HG03342 (cell line): ENCODE data around the gene RHBDF2.

Experiments used
- ATAC-seq: cut with Tn5 transposase; IDR thresholded peaks from one replicate; pipeline ENCODE4 v1.9.1; 2021; ENCODE audit warnings: mild to moderate bottlenecking, moderate library complexity; ENCODE audit not compliant: unreplicated experiment

RHBDF2 gene

DNA sequence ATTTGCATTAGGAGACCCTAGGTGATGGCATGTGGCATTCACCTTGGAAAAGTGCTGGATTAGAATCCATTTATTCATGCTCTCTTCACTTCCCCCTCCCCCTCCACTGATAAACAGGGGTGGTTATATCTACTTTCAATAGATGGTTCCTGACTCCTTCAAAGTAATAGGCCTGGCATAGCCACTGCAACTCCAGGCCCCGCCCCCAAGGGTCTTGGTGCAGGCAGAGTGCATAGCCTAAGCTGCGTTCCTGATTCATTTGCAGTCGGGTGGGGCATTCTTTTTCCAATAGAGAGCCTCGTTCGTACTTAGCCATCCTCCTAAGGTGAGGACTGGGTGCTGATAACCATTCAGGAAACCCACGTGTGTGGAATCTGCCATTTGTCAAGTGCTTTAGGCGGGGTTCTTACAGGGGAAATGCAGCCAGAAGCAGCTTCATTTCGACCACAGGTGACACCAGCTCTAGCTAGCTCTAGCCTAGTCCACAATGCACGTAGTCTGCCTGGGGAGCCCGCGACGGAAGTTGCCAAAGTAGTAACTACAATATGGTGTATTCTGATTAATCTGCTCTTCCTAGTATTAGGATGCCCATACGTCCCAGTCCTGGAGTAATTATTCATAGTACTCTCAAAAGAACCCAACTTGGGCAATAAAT lies 59.4 kb downstream of the RHBDF2 start:
- no peak for ATAC-seq

DNA sequence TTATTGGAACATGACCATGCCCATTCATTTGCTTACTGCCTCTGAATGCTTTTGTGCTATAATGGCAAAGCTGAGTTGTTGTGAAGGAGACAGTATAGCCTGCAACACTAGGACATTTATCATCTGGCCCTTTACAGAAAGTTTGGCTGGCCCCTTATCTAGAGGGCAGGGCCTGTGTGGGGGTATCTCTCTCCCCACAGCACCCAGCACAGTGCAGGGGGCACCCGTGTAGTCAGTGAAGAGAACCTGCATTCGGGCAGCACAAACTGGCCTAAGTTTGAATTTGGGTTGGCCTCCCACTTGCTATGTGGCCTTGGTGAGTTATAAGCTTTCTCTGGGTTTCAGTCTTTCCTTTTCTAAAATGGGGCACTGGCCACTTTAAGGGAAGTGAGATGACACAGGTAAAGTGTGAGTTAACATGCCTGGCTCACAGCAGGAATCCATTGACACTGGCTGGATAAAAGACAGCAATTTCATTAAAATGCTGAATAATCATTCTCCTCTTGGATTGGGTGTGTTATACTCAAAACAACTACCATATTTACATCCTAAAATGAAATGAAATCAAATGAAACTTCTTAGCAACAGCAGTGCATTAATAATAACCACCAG lies 60.4 kb downstream of the RHBDF2 start:
- no peak for ATAC-seq

DNA sequence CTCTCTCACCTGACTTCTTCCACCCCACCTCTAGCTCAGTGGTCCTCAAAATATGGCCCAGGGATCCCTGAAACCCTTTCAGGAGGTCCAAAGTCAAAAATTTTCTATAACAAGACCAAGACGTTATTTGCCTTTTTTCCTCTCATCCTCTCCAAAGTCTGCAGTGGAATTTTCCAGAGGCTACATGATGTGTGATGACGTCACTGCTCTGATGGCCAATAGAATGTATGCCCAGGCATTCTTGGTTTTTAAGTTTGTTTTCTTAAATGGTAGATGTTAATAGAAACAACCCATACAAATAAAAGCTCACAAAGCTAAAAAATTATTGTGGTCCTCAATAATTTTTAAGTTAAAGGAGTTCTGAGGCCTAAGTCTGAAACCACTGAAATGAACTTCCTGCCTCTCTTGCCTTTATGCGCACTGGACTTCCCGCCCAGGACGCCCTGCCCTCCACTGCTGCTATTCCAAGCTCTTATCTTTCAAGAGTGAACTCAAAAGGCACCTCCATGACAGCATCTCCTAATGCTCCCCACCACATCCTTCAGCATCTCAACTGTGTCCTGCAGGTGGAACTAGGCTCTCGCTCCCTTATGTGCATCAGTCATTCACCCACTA lies 61.8 kb downstream of the RHBDF2 start:
- ATAC-seq: no peak

DNA sequence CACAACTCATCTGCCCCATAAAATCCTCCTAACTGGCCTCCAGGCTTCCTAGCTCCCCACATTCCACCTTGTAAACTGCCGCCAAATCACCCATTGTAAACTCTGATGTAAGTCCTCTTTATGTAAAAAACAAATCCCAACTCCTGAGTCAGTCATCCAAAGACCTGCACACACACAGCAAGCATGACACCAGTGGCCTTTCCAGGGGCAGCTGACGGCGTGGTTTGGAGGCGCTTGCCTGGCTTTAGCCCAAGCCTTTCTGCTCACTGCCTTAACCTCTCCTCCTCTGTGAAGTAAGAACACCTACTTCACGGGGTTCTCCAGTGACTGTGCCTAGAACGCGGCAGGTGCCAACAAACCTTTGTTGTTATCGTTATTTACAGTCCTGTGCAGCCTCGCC lies 62.3 kb downstream of the RHBDF2 start:
- no peak for ATAC-seq

DNA sequence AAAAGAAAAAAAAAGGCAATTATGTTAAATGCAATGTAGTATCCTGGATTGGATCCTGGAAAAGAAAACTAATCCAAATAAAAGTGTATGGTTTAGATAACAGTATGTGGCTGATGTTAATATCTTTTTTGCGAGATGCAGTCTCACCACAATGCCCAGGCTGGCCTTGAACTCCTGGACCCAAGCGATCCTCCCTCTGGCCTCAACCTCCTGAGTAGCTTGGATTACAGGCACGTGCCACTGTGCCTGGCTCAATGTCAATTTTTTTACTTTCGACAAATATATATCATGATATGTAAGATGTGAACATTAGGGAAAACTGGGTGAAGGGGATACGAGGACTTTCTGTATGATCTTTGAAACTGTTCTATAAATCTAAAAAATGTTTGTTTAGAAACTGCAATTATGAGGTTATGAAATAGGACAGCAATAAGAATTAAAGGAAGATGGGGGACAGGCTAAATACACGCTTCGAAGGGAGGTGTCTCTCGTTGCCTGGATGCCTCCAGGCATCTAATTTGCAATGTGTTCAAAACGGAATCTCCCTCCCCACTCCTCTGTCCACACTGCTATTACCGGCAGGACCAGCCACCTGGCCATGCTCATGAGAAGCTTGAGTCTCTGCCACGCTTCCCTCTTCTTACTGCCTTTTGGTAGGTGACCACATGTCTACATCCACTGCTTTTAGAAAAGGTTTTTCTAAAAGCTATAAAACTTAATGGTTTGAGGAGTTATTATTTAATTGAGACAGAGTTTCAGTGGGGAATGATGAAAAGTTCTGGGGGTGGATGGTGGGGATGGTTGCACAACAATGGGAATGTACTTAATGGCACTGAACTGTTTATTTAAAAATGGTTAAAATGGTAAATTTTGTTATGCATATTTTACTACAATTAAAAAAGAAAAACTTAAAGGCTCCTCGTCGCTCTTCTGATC lies 63.5 kb downstream of the RHBDF2 start:
- no peak for ATAC-seq

DNA sequence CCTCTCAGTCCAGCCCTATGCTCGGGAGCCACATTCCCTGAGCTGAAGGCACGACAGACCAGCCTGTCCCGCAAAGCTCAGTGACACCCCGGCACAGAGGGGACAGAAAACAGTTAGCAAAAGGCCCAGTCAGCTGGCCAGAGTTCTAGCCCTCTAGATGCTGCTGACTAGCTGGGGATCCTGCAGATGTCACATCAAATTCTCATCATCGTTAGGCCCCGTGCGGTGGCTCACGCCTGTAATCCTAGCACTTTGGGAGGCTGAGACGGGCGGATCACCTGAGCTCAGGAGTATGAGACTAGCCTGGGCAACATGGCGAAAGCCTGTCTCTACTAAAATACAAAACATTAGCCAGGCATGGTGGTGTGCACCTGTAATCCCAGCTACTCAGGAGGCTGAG lies 65.5 kb downstream of the RHBDF2 start:
- ATAC-seq: no peak

DNA sequence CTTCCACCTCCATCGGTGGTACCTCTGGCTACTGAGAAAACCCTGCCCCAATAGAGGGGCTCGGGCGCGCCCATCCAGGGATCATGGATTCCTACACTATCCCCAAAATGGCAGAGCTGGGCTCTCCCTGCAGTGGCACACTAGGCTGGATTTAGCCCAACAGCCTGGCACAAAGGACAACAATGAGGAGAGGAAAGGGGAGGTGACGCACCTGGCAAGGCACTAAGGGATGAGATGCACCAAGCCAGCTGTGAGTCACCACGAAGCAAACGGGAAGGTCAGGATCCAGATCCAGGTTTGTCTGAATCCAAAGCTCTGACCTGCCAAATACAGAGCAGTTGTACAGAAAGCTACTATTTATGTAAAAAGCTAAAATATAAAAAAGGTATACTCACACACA lies 66.4 kb downstream of the RHBDF2 start:
- no peak for ATAC-seq

DNA sequence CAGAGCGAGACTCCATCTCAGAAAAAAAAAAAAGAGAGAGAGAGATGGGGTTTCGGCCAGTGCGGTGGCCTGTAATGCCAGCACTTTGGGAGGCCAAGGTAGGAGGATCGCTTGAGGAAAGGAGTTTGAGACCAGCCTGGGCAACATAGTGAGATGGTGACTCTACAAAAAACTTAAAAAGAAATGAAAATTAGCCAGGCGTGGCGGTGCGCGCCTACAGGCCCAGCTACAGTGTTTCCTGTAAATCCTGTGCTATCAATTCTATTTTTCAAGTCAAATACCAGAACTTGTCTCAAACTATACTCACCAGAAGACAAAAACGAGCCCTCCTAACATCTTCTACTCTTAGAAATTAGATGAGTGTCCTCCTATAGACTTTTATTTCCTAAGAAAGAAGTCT lies 67.5 kb downstream of the RHBDF2 start:
- ATAC-seq: no peak

DNA sequence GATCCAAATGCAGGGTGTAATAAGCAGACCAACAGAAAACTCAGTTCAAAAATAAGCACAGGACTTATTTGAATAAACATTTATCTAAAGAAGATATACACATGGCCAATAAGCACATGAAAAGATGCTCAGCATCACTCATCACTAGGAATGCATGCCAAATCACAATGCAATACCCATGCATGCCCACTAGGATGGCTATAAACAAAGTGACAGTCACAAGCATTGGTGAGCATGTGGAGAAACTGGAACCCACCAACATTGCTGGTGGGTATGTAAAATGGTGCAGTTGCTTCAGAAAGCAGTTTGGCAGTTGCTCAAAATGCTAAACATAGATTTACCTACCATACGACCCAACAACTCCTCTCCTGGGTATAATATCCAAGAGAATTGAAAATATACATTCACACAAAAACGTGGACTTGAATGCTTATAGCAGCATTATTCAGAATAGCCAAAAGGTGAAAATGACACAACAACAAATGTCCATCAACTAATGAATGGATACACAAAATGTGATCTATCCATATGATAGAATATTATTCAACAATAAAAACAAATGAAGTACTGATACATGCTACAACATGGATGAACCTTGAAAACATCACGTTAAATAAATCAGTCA lies 68.4 kb downstream of the RHBDF2 start:
- ATAC-seq: no peak

DNA sequence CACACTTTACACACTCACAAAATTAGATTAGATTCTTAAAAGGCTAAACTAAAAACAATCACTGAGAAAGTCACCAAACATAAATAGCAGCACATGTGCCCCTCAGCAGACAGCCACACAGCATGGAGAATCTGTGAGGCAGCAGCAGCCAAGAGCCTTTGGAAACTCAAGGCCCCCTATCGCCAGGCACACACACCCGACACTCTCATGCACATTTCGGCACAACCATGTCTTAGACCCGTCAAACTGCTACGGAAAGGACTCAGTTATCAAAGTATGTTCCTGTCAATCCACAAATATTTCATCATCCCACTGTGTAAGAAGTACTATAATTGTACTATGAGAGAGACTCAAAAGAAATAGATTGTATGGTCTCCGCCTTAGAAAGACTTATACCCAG lies 69.2 kb downstream of the RHBDF2 start:
- ATAC-seq: no peak

DNA sequence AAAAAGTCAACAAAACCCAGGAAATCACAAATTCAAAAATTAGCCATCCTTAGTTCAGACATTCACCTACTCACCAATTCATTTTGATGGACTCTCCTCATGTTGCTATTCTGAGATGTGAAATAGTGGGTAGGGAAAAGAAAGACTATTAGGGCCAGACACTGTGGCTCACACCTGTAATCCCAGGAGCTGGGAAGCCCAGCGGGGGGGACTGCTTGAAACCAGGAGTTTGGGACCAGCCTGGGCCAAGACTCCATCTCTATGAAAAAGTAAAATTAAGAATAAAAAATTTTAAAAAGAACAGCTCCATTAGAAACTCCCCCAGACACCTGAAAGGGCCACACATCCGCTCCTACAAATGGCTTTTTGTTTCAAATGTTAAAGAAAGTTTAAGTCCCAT lies 69.7 kb downstream of the RHBDF2 start:
- ATAC-seq: no peak

DNA sequence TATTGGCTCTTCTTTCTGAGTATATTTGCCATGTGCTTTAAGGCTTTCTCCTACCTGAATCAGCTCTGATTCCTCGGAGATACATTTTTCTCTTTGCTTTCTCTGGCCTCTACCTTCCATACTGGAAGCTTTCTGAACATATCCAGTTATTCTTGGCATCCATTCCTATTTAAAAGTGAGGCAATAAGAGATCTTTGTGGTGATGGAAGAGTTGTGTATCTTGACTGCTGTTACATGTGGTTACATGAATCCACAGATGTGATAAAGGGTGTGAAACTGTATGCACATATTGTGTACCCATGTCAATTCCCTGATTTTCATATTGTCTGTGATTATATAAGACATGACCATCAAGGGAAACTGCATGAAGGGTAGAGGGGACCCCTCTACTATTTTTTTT lies 72.7 kb downstream of the RHBDF2 start:
- no peak for ATAC-seq

DNA sequence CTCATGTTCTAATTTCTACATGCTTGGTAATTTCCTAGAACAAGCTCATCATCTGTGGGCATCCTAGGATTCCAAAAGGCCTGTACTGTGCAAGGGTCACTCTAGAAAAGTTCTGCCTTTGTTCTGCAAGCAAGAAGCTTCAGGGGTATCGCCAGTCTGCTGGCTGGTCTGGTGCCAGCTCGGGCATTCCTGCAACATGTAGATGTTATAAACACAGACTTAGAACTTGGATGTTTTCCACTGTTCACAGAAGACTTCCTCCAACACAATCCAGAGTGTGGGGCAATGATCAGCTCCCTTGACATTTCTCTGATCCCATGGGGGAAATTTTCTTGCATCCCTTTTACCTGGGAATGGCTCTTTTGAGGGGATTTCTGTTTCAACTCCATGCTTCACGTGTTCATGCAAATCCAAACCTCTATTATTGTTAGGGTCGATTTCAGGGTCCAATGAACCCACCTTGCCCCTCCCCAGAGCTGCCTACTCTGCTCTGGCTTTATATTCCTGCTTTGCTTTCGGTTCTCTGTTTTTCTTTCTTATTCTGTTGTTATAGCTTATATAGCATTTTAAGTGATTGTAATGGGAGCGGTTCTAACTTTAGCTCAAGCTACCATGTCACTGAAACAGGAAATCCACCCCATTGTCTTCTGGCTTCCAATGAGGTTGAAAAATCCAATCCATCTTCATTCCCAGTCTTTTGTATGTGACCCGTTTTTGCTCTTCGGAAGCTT lies 73.6 kb downstream of the RHBDF2 start:
- no peak for ATAC-seq

DNA sequence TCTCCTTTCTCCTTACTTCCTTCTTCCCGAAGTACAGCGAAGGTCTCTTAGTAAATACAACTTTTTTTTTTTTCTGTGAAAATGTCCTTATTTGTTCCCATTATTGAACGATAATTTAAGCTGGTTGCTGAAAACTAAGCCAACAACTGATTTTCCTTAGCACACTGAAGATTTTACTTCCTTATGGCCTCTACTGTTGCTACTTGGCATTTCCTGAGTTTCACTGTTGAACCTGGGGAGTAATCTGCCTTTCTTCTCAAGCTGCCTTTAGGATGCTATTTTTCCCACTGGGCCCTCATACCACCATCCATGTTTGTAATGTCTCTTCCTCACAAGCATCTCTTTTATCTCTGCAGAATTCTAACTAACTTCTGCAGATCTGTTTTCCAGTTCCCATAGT lies 74.4 kb downstream of the RHBDF2 start:
- ATAC-seq: no peak

DNA sequence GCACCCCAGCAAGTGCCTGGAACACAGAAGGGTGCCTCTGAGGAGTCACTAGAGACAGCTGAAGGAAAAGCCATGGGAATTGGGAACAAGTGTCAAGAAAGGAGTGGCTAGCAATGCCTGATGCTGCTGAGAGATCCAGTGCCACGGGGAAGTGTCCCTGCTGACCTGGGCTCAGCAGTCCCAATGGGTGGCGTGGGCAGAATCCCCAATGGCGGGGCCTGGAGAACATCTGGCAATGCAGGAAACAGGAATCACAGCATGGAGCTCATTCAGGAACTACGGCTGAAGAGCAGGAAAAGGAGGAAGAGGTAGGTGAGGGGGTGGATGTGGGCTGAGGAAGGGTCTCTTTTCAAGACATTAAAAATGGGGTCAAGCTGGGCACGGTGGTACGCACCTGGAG lies 78.4 kb downstream of the RHBDF2 start:
- ATAC-seq: no peak

DNA sequence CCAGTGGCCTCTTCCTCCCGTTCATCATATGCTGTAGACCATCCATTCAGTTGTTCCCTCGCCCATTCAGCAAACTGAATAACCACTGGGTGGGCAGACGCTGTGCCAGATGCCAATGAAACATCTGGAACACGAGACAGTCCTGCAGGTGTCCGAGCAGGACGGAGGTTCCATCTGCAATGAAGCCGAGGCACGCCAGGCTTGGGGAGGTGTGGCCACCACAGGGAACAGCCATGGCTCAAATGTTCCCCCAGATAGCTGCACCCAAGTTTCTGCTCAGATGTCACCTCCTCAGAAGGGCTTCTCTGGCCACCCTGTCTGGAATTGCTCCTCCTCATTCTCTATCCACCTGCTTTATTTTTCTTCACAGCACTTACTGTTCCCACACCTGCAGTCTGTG lies 78.8 kb downstream of the RHBDF2 start:
- ATAC-seq: no peak

DNA sequence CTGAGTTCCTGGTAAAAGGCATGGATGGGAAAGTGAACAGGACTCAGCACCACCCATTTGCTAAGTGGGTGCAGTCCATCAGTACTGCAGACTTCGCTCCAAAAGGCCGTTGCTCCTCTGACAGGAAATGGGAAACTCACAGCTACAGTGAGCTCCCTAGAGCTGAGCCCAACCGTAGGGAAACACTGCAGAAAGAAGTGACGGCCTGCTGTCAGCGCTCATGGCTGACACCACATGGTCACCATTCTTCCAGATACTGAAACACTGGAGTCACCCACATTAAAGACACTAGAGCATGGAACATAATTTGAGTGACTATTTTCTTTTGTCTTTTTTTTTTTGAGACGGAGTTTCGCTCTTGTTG lies 80.2 kb downstream of the RHBDF2 start:
- ATAC-seq: no peak
